Mammary epithelial cell (primary cell): ENCODE measurements around the gene CCDC85C.

Source experiments
- EZH2 ChIP-seq: IDR thresholded peaks from 2 replicates; pipeline ENCODE4 v1.6.1; 2012; ENCODE audit warnings: low read length, inconsistent platforms, borderline replicate concordance
- TF ChIP-seq, protein P1 (sequence below), 2 donors: IDR thresholded peaks in 1 of 2; conservative IDR thresholded peaks in 1 of 2; 2 replicates each; pipeline ENCODE4 v1.5.1; 2011 to 2012; ENCODE audit warnings: inconsistent platforms in 2 of 2, low read length in 2 of 2, mild to moderate bottlenecking in 2 of 2, control low read depth in 1 of 2, low read depth in 1 of 2; ENCODE audit not compliant: insufficient read depth in 1 of 2; ENCODE audit errors: extremely low read depth in 1 of 2

DNA sequence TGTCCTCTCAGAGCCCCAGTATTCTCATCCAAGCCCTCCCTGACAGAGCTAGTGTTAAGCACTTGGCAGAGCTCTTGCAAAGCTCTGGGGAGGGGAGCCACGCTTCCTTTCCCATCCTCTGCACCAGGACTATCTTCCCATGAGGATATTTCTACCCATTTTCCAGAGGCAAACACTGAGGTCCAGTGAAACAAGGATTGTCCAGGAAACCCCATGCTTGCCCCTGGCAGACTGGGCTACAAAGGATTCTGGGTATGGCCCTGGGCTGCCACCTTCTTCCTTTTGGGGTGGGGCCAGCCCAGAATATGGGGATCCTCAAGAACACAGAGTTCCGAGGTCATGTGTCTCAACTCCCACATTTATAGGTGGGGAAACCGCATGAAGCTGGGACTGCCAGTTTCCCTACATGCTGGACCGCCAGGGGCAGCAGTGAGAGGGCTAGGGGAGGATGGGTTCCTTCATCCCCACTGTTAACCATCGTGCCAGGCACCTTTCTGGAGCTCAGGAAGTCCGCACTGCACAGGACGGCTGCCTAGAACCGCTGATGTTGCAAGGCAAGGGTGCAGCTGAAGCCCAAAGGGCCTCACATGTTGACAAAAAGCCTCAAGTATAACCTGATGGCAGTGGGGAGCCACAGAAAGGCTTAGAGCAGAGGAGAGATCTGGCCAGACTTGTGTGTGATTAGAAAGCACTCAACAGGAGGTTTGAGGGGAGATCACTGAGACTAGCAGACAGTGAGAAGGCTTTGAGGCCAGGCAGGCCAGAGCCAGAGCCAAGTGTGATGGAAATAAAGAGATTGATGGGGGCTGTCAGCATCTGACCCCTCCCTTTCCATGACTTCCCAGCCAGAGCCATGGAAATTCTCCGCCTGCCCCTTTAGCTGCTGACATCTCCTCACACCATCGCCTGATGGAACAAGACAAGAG is 5.5 kb upstream of the CCDC85C start:
- TF ChIP-seq, protein P1, sequence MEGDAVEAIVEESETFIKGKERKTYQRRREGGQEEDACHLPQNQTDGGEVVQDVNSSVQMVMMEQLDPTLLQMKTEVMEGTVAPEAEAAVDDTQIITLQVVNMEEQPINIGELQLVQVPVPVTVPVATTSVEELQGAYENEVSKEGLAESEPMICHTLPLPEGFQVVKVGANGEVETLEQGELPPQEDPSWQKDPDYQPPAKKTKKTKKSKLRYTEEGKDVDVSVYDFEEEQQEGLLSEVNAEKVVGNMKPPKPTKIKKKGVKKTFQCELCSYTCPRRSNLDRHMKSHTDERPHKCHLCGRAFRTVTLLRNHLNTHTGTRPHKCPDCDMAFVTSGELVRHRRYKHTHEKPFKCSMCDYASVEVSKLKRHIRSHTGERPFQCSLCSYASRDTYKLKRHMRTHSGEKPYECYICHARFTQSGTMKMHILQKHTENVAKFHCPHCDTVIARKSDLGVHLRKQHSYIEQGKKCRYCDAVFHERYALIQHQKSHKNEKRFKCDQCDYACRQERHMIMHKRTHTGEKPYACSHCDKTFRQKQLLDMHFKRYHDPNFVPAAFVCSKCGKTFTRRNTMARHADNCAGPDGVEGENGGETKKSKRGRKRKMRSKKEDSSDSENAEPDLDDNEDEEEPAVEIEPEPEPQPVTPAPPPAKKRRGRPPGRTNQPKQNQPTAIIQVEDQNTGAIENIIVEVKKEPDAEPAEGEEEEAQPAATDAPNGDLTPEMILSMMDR (conservative IDR thresholded peaks at IDR 0.05 in 1 of 2, IDR thresholded peaks at IDR 0.05 in 1 of 2; ENCODE audit: extremely low read depth in 1 of 2, insufficient read depth in 1 of 2, low read depth in 1 of 2, low read length in 2 of 2): no peak
- TF ChIP-seq EZH2: no peak
